ENCODE data around the gene COL11A1.
A peak's percentile ranks its signal among the peaks of the same experiment; 100 is the strongest.
"Not testable (repeated sequence)": the region's sequence is repeated elsewhere in the genome, so short reads cannot be mapped to it uniquely, and the experiment has no call there.

Gene COL11A1

DNA sequence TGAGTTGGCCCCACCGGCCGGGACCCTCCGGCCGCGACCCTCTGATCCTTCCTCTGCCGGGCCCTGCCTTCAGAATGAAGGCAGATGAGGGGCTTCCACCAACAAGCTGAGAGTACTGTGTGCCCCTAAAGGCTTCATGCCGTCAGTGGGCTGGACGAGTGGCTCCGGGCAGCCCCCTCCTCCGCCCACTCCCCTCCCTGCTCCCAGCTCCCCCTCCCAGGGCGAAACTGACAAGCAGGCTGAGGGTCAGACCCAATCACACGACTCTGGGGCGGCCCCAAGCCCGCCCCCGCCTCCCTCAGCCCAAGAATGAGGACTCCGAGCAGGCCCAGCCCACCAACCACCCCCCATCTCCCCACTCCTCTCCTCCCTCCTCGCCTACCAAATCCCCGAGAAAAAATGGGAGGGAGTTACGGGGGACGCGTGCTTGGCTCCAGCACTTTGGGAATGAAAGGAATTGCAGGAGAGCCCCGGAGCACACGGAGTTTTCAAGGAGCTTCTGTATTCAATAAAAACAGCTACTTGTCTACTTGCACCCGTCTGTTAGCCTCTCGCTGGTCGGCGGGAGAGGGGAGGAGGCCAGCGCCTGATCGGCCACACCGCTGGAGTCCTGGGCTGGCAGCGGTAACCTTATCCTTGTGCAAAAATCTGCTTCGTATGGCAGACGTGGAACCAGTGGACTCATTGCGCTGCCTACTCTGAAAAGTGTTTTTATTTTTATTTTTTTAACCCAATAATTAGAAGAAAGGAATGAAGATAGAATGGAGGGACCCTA lies at the start of gene COL11A1:
Gene COL11A1, minus strand, starts transcription at position 147 of the 775 bp plus-strand sequence. CDS start 344 bp downstream, outside the sequence.
- DNase-seq = peak in 1 of 2 donors; percentile 23

DNA sequence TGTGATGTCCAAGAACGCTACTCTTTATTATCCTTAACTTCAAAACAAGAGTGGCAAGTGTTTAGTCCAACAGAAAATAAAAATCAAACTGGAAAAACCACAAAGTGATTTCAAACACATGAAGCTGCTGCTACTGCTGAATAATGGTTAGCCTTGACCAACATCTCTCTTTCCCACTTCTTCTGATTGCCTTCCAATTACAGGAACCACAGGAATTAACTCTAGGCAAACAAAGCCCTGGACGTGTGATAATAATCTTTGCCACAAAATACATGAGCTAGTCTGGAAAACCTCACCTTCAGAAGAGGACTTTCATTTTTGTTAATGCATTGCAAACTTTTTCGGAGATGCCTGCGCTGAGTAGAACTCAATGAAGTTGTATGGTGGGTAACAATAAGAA lies 48.6 kb upstream of the COL11A1 start:
- no peak for DNase-seq

DNA sequence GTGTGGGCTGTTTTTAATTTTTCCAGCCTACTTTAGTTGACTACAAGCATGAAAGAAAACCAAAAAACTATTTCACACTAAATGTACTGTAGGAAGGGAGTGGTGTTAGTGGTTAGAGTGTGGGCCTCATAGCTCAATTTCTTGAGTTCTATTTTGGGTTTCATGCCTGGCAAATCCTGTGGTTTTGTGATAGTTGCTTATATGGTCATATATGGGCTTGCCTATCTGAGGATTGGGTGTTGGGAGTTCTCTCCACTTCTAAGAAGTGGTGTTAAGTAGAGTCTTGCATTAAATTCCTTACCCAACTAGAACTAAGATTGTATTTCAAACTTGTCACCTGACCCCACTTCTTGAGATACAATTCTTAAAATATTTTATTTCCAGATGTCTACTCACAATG lies 37.8 kb upstream of the COL11A1 start:
- DNase-seq = no peak

DNA sequence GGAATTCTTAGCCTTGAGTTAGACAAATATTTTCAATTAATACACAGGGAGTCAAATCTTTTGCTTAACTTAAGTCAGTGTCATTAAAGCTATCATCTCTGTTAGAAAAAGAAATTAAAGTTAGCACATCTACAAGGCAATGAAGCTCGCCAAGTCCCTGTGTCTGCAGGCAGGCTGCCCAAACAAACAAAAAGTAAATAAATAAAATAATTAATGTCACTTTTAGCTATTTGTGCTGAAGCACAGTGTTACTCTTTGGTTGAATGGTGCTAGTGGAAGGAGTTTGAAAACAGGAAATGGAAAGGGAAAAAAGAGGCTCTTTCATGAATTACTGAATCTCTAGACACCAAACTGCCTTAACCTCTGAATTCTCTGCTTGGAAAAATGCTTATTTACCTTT lies 37.1 kb upstream of the COL11A1 start:
- DNase-seq = no peak

DNA sequence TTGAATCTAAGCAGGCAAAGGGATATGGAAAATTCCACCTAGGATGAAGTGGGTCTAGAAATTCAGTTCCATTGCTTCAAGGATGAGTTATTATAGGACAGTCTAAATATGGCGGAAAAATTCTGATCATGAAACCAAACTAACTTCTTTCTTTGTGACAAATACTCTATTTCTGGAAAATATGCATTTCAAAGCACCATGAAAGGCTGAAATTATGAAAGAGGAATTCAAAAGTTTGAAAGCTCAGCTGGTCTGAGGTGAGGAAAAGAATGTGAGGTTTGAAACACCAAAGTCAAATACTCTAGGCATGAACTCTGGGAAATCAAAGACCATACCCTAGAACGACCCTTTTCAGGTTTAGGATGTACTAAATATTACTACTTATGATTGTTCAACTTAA lies 36.4 kb upstream of the COL11A1 start:
- DNase-seq = no peak

DNA sequence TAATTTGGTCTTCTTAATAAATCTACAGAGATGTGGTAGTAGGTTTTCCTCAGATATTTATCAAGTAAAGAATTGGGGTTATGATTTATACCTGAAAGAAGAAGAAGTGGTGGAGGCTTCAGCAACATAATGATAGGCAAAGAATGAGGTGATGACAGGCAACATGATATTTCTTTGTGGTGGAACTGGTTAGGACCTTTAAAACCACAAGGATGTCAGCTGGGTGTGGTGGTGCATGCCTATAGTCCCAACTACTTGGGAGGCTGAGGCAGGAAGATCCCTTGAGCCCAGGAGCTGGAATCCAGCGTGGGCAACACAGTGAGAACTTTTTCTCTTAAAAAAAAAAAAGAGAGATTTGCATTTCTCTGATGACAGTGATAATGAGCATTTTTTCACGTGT lies 34.1 kb upstream of the COL11A1 start:
- DNase-seq = no peak

DNA sequence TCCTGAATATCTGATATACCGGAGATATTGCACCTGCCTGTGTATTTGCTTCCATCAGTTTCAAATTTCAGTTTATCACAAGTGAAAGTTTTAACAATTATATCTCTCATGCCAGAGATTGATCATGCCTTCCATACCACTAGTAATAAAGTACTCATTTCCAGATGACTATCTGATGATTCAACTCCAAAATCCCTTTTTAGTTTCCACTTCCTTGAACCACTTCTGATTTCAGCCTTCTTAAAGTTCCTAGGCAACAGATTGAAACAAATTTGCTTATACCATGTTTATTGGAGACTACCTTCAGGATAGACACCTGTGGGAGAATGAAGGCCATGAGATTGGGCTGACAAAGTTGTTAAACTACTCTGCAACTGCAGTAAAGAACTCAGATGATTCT lies 21.5 kb upstream of the COL11A1 start:
- DNase-seq = no peak

DNA sequence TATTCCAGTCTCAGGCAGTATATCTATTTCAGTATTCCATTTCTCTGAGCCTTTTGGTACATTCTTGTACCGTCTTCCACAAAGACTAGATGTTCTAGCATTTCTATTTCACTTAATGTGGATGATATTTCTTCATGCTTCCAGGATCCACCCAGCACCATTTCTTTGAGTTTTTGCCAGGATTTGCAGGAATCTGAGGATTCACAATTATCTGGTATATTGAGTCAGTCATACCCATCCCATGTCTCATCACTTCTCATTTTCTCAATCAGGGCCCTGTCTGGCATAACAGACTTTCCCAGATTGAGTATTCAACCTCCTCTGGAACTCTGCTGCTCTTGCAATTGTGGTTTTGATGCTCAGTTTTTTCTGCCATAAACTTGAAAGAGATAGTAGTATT lies 20.9 kb upstream of the COL11A1 start:
- no peak for DNase-seq

DNA sequence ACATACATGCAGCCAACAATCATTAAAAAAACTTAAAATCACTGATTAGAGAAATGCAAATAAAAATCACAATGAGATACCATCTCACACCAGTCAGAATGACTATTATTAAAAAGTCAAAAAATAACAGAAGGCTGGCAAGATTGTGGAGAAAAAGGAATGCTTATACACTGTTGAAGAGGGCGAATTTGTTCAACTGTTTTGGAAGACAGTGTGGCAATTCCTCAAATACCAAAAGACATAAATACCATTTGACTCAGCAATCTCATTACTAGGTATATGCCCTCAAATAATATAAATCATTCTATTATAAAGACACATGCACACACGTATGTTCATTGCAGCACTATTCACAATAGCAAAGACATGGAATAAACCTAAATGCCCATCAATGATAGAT lies 19.9 kb upstream of the COL11A1 start:
- not testable (repeated sequence) for DNase-seq

DNA sequence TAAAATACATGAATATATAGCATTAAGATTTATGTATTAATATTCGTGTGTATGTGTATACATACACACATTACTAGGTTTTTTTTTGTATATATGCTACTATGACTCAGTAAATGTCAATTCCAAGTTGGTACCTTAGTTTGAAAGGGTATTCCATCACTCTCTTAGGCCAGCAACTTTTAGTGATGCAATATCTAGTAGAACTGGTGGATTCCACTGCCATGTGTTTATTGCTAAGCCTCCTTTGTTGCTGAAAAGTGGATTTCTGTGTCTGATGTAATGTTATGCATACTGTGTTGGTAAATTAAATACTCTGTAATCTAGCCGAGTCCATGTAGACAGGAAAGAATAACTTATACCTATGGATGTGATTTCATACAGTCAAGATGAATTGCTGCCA lies 16.9 kb upstream of the COL11A1 start:
- no peak for DNase-seq

DNA sequence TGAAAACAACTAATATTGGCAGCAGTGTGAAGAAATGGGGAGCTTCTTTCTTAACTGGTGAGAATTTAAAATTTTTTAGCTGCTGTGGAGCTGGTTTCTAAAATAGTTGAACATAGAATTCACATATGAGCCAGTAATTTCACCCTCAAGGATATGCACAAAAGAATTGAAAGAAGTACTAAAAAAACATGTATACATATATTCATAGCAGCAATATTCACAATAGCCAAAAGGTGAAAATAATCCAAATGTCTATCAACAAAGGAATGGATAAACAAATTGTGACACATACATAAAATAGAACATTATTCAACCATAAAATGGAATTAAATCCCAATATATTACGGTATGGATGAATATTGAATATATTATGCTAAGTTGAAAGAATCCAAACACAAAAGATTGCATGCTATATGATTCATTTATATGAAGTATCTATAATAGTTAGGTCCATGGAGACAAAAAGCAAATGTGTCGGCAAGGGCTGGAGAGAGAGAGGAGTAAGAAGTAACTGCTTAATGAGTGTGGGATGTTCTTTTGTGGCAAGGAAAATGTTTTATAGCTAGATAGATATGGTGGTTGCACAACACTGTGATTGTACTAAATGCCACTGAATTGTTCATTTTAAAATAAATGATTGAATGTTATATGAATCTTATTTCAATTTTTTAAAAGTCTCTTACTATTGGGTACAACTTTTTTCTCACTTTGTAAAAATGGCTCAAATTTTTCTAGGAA lies 14.8 kb upstream of the COL11A1 start:
- no peak for DNase-seq

DNA sequence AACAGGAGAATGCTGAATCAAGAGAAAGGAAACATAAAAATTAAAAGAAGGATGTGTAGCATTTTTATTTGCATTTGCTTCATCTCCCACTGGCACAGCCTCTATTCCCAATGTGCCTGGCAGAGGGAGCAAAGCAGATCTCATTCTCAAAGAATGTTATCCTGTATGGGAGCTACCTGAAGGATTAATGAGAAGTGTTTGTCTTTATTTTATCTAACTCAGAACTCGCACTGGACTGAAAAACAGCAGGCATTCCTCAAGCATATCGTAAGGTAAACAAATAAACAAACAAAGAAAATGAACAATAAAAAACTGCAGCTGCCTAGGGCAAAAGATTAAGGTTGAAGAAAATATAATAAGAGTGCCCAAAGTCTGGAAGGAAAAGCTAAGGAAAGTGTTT lies 12.7 kb upstream of the COL11A1 start:
- DNase-seq = no peak

DNA sequence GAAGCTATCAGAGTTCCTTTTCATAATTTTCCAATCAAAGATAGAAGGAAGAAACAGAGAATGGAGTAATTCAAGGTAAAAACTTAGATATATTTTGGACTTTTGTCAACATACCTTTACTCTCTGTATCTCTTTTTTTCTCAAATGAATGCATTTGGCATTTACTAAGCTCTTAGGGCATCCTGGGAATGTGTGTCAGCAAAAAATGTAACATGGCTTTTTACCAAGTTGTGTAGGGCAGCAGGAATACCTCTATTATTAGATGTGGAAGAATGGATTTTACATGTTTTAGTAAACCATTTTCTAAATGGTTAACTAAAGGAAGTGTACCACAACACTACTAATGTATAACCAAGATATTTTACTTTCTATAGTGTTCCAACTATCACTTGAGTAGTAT lies 4.2 kb upstream of the COL11A1 start:
- no peak for DNase-seq

DNA sequence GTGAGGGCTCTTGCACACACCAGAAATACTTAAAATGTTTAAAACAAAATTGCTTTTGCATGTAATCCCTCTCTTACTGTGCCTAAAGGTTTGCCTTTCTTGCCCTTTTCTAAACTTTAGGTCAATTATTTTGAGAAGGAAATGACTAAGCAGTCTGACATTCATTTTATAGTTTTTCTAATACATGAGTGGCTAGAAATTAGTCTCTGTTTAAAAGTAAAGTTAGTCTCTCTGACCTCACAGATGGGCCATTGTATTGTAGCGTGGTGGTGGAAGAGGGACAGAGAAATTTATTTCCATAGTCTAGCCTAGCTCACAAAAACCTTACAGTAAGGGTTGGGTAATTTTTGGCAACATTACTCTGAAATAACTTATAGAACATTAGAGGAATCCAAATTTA lies 3.6 kb upstream of the COL11A1 start:
- no peak for DNase-seq

DNA sequence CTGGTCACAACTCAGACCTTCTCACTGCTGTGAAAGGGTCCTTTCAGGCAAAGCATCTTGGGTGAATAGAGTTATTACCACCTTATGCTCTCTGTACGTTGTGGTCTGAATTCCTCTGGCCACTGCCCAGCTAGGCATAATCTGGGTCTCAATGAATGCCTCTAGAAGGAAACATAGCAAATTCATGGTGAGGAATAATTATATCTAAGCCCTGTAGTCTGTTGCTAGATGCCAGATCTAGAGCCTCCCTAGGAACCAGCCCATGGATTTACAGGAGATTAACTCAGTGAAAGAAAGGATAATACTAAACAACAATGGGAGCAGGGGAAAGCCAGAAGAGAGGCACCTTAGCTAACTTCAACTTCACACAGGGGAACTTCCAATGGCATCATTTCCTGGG lies 2.4 kb upstream of the COL11A1 start:
- DNase-seq = no peak

DNA sequence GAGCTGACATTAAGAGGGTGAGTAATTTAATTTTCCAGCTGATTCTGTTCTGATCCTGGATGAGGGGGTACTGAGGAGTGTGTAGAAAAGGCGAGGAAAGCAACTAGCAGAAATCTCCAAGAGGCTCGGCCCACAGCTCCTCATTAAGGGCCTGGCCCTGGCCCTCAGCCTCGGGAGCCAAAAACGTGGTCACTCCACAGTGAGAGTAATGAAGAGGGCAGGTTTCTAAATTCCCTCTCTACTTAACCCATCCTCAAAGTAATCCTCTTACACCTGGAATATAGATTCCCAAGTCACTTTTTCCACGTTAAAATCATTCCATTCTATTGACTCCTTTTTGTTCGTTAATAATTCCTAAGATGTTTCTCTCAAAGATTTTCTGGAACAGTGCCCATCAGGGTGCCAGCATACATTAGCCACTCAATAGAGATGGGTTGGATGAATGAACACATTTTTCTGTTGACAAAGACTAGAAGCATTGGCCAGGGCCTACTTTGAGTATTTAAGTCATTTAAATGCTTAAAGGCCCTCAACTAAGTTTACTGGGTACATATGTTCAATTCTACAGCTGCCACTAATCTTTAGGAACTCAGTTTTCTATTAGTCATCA lies 1.1 kb upstream of the COL11A1 start:
- DNase-seq = no peak

DNA sequence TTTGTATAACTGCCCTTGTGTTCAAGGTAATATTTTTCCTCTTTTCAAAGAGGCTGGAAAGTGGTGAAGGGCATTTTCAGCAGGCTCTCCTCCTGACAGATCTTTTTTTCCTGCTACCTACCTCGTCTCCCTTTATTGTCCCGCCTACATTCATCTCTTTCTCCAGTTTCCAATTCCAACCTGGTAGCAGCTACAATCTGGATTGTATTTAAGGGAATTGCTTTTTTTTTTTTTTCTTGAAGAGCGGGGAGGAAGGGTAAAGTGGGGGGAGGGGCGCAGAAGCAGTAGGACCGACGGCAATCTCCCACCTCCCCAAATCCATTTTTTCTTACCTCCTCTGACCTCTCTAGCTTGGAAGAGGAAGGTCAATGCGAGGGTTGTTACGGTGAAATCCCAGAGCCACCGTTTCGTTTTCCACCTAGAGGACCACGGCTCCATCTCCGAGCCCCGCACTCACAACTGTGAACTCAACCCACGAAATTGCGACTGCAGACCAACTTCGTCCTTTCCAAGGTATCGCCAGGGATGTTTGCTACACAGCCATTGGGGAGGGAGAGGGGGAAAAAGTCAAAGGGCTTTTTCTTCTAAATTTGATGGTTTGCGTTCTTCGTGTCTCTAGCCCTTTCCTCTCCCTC lies 464 bp downstream of the COL11A1 start:
- DNase-seq = no peak

DNA sequence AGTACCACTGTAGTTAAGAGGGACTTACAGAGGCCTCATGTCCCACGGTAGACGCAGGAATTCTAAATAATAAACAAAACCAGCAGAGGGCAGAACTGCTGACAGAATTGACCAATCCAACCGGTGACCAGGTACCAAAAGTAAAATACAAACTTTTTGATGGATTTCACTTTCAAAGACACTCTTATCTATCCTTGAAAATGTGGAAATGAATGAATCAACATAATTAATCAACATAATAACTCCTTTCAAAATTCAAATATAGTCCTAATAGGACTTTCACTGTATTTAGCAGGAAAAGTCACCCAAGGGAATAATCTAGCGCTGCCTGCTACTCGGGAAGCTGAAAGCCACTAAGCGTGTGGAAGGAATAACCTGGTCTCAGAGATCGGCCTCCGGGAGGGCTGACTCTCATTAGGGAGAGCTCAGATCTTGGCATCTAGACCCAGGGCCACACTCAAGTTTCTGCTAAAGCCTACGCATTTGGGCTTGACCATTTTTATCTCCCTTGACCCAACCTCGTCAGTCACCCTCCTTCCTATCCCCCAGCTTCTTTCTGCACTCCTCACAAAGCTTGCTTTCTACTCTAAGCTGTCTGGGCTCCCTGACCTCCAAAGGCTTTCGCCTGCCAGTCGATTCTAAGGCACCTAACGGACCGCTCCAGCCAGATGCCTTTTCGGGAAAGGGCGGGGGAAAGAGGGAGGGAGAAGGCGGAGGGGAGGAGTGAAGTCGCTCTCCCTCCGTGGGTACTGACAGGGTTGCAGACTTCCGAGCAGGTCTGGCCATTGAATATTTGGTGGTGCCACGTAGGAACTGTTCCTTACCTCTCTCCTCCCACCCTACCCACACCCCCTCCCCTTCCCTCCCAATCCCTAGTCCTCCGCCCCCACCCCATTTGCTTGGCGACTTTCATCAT lies 1.6 kb downstream of the COL11A1 start:
- peak; percentile 20 to 62 for DNase-seq

DNA sequence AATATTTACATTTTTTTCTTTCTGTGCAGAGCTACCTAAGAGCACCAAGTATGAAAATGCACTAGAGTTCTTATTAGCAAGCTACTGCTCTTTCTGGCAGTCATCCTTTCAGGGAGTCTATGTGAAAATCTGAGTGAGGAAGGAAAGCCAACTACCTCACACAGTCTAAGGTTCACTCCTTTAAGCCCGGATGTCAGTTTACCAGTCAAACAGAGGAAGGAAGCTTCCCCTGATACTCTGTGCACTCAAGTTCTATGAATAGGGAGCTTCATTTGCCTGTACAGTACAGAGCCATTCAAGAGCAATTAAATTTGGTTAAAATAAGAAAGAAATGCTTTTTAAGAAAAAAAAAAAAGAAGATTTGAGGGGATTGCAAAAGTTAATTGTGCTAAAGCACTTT lies 6.9 kb downstream of the COL11A1 start:
- DNase-seq = no peak

DNA sequence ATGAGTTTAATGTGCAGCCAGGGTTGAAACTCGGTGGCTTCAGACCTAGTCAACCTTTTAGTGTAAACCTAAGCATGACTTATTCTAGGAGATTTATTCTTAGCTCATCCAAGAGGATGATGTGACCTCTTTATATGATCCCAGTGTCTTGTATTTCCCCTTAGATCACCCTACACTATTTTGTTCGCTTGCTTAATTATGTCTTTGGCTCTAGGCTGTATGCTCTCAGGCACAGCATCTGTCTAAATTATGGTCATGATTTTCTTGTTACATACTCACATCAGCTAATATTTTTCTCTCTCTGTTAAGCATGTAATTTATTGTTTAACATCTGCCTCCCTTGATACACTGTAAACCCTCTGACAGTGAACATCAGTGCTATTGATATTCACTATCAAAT lies 19.1 kb downstream of the COL11A1 start:
- no peak for DNase-seq

DNA sequence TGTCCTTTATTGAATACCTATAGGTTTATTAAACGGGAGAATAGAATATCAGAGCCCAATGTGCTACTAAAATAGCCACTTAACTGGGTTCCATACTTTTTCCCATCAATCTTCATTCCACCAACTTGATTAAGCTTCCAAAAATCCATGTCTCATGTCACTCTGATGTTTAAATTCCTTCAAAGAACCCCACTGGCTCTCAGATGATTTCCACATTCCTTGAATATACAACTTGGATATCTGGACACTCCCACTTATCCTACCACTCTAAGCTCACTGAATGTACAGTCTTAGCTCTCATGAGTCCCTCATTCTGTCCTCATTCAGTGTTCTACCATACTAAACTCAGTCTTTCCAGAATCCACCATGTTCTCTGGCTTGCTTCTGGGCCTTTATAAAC lies 21.1 kb downstream of the COL11A1 start:
- DNase-seq = no peak

DNA sequence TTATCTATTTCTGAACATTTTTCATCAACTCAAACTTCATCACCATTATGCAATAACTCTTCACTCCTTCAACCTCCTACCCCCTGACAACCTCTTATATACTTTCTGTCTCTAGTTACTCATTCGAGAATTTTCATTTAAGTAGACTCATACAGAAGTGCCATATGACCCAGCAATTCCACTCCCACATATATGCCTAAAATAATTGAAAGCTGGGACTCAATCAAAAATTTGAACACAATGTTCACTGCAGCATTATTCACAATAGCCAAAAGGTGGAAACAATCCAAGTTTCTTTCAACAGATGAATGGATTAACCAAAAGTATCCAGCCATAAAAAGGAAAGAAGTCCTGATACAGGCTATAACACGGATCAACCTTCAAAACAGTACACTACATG lies 24.1 kb downstream of the COL11A1 start:
- no peak for DNase-seq
